Tibial artery (tissue), 4 donors: Measurements from ENCODE around the gene TACR2.

Experiments
- DNase-seq, 2 donors: peaks; one replicate each; pipeline ENCODE4 v3.0.0-alpha.2; 2019
- H3K27ac ChIP-seq, 2 donors: fragments of 200-600 bp; sonication (generic) in 1 of 2; 1 replicate in 1 of 2; 2 replicates in 1 of 2; pipeline ENCODE4 v1.5.1; 2018 to 2019; ENCODE audit warnings: mild to moderate bottlenecking in 1 of 2
- H3K27me3 ChIP-seq, 2 donors: fragments of 200-600 bp; sonication (generic) in 1 of 2; one replicate each; pipeline versions ENCODE4 v1.5.1 to v1.6.0; 2016 to 2019
- H3K36me3 ChIP-seq, 3 donors: fragments of 200-600 bp; sonication (generic) in 2 of 3; one replicate each; pipeline ENCODE4 v1.5.1; 2016 to 2019; ENCODE audit warnings: mild to moderate bottlenecking in 2 of 3
- H3K4me1 ChIP-seq, 4 donors: fragments of 200-600 bp; sonication (generic) in 2 of 4; 1 replicate in 3 of 4; 2 replicates in 1 of 4; pipeline ENCODE4 v1.5.1; 2016 to 2019
- H3K4me3 ChIP-seq, 2 donors: fragments of 200-600 bp; sonication (generic) in 1 of 2; 1 replicate in 1 of 2; 2 replicates in 1 of 2; pipeline ENCODE4 v1.5.1; 2018 to 2019; ENCODE audit warnings: mild to moderate bottlenecking in 2 of 2
- H3K9me3 ChIP-seq, 3 donors: fragments of 200-600 bp; sonication (generic) in 1 of 3; one replicate each; pipeline ENCODE4 v1.5.1; 2016 to 2019
- intact Hi-C: fragments of 100-400 bp; cut with DNase I; formaldehyde crosslinking; loops from one replicate; pipeline ENCODE4 v1.15.0; 2023; ENCODE audit warnings: low total_unique reads
- TF ChIP-seq, protein P1 (sequence below), 2 experiments: fragments of 200-600 bp in 1 of 2; fragments of 450-650 bp in 1 of 2; IDR thresholded peaks; one replicate each; pipeline ENCODE4 v1.5.1; 2017 to 2019; ENCODE audit warnings: antibody characterized with exemption in 2 of 2, mild to moderate bottlenecking in 1 of 2, moderate library complexity in 1 of 2

TACR2 gene

DNA sequence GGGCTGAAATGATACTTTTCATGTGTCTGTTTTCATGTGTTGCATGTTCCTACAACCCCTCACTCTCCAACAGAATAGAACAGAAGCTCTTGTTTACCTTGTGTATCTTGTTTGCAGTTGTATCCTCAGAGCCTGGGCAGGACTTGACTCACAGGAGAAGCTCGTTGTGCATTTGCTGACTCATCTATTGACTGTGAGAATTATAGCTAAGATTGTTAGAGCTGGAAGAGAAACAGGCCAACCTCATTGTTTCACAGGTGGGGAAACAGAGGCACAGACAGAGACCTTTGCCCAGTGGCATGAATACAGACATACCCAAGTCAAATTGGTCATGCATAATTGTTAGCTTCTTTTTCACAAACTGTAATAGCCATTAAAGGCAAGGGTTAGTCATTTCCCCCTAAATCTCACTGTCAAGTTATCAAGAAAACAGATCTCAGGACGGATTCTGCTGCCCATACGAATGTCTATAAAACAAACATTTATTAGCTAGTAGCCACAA, 30.0 kb upstream of the TACR2 start:
- Histone ChIP-seq H3K27ac (no peak overlapping the region), H3K27me3 (no peaks in the 10 kb centered on the region), H3K4me3 (no peak overlapping the region), H3K9me3 (no peaks in the 10 kb centered on the region), H3K4me1 (peaks cover 0 to 18% (median 9%) of the 10 kb centered on the region in 4 donors), H3K36me3 (no peaks in the 10 kb centered on the region)
- TF ChIP-seq, protein P1, sequence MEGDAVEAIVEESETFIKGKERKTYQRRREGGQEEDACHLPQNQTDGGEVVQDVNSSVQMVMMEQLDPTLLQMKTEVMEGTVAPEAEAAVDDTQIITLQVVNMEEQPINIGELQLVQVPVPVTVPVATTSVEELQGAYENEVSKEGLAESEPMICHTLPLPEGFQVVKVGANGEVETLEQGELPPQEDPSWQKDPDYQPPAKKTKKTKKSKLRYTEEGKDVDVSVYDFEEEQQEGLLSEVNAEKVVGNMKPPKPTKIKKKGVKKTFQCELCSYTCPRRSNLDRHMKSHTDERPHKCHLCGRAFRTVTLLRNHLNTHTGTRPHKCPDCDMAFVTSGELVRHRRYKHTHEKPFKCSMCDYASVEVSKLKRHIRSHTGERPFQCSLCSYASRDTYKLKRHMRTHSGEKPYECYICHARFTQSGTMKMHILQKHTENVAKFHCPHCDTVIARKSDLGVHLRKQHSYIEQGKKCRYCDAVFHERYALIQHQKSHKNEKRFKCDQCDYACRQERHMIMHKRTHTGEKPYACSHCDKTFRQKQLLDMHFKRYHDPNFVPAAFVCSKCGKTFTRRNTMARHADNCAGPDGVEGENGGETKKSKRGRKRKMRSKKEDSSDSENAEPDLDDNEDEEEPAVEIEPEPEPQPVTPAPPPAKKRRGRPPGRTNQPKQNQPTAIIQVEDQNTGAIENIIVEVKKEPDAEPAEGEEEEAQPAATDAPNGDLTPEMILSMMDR (IDR thresholded peaks at IDR 0.05): no peak
- DNase-seq: no peak
- intact Hi-C loops: no loop called here

DNA sequence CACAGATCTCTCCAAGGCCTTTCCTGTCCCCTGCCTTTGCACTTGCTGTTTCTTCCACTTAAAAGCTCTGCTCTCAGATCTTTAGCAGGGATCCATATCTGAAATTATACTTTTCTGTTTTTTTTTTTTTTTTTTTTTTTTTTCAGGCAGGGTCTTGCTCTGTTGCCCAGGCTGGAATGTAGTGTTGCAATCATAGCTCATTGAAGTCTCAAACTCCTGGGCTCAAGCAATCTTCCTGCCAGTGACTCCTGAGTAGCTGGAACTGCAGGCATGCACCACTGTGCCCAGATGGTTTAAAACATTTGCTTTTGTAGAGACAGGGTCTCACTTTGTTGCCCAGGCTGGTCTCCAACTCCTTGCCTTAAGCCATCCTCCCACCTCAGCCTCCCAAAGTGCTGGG, 29.5 kb upstream of the TACR2 start:
- H3K27me3 ChIP-seq: no peaks in the 10 kb centered on the region
- H3K9me3 ChIP-seq: no peaks in the 10 kb centered on the region
- no peak overlapping the region for H3K4me3 ChIP-seq
- DNase-seq: no peak
- intact Hi-C loops: no loop called here
- H3K27ac ChIP-seq: no peak overlapping the region
- H3K36me3 ChIP-seq: no peaks in the 10 kb centered on the region
- TF ChIP-seq, protein P1 (IDR thresholded peaks at IDR 0.05): no peak
- peaks cover 0 to 16% (median 7%) of the 10 kb centered on the region in 4 donors for H3K4me1 ChIP-seq

- Histone ChIP-seq H3K4me1 (peaks cover 0 to 7% (median 2%) of the 10 kb centered on the region in 4 donors), H3K27ac (no peak overlapping the region), H3K27me3 (no peaks in the 10 kb centered on the region), H3K4me3 (no peak overlapping the region), H3K36me3 (no peaks in the 10 kb centered on the region), H3K9me3 (no peaks in the 10 kb centered on the region)
- TF ChIP-seq, protein P1 (IDR thresholded peaks at IDR 0.05): no peak
- intact Hi-C loops: no loop called here
- no peak for DNase-seq
These were observed 28.3 kb upstream of the TACR2 start for GRCh38 chr10:69445041-69445440.

DNA sequence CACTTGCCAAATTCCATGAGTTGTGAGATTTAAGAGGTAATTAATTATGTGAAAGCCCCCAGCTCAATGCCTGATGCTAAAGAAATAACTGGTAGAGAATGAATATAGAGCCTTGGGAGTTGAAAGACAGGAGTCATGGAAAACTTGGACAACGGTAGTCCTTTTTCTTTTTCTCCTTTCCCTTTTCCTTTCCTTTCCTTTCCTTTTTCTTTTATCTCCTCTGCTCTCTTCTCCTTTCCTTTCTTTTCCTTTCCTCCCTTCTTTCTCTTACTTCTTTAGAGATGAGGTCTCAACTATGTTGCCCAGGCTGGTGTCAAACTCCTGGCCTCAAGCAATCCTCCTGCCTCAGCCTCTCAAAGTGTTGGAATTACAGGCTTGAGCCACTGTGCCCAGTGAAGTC, 26.6 kb upstream of the TACR2 start:
- Histone ChIP-seq H3K27me3 (no peaks in the 10 kb centered on the region), H3K36me3 (no peaks in the 10 kb centered on the region), H3K9me3 (no peaks in the 10 kb centered on the region), H3K4me1 (peaks cover 0 to 14% (median 10%) of the 10 kb centered on the region in 4 donors), H3K4me3 (no peak overlapping the region), H3K27ac (no peak overlapping the region)
- no peak for DNase-seq
- intact Hi-C loops: no loop called here
- TF ChIP-seq, protein P1 (IDR thresholded peaks at IDR 0.05): no peak

DNA sequence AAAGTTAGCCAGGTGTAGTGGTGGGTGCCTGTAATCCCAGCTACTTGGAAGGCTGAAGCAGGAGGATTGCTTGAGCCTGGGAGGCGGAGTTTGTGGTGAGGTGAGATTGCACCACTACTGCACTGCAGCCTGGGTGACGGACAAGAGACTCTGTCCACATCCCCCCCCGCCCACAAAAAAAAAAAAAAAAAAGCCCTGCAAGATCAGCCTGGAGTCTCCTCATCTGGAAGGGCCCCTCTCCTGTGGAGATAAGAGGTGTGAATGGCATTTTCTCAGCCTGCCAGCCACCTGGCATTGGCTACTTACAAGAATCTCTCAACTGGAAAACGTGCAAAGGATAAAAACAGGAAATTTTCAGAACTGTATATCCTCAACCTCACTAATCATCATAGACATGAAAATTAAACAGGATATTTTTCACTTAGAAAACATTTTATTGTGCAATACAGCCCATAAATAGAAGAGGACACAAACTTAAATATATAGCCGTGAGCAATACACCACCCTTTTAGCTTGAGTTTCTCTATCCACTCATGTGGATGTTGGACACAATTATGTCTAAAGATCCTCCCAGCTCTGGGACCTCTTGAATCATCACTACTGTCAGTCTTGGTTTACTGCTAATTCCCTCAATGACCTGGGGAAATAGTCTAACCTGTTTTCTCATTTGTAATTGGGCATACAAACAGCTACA, 23.2 kb upstream of the TACR2 start:
- TF ChIP-seq, protein P1 (IDR thresholded peaks at IDR 0.05): no peak
- DNase-seq: no peak
- Histone ChIP-seq H3K4me1 (peaks cover 0 to 17% (median 11%) of the 10 kb centered on the region in 4 donors), H3K9me3 (no peaks in the 10 kb centered on the region), H3K4me3 (no peak overlapping the region), H3K36me3 (no peaks in the 10 kb centered on the region), H3K27ac (no peak overlapping the region), H3K27me3 (no peaks in the 10 kb centered on the region)
- intact Hi-C loops: no loop called here
